Mammary epithelial cell (primary cell): ENCODE data around the gene CACNA1E.

Experiments used
- EZH2 ChIP-seq: IDR thresholded peaks from 2 replicates; pipeline ENCODE4 v1.6.1; 2012; ENCODE audit warnings: low read length, inconsistent platforms, borderline replicate concordance
- TF ChIP-seq, protein P1 (sequence below), 2 donors: IDR thresholded peaks in 1 of 2; conservative IDR thresholded peaks in 1 of 2; 2 replicates each; pipeline ENCODE4 v1.5.1; 2011 to 2012; ENCODE audit warnings: inconsistent platforms in 2 of 2, low read length in 2 of 2, mild to moderate bottlenecking in 2 of 2, control low read depth in 1 of 2, low read depth in 1 of 2; ENCODE audit not compliant: insufficient read depth in 1 of 2; ENCODE audit errors: extremely low read depth in 1 of 2

GRCh38 chr1:181620183-181620582, 136.9 kb downstream of the CACNA1E start:
- TF ChIP-seq, protein P1, sequence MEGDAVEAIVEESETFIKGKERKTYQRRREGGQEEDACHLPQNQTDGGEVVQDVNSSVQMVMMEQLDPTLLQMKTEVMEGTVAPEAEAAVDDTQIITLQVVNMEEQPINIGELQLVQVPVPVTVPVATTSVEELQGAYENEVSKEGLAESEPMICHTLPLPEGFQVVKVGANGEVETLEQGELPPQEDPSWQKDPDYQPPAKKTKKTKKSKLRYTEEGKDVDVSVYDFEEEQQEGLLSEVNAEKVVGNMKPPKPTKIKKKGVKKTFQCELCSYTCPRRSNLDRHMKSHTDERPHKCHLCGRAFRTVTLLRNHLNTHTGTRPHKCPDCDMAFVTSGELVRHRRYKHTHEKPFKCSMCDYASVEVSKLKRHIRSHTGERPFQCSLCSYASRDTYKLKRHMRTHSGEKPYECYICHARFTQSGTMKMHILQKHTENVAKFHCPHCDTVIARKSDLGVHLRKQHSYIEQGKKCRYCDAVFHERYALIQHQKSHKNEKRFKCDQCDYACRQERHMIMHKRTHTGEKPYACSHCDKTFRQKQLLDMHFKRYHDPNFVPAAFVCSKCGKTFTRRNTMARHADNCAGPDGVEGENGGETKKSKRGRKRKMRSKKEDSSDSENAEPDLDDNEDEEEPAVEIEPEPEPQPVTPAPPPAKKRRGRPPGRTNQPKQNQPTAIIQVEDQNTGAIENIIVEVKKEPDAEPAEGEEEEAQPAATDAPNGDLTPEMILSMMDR (conservative IDR thresholded peaks at IDR 0.05 in 1 of 2, IDR thresholded peaks at IDR 0.05 in 1 of 2; ENCODE audit: extremely low read depth in 1 of 2, insufficient read depth in 1 of 2, low read depth in 1 of 2, low read length in 2 of 2), result no peak
- TF ChIP-seq EZH2, result no peak
